IPS-20b (cell line): Measurements from ENCODE around the gene NAPSA.

Experiments used
- H3K27ac ChIP-seq: one replicate; pipeline ENCODE4 v1.5.1; 2013; ENCODE audit warnings: low read length
- H3K27me3 ChIP-seq: 2 replicates; pipeline ENCODE4 v1.6.1; 2013; ENCODE audit warnings: mild to moderate bottlenecking, low read length, inconsistent platforms; ENCODE audit not compliant: insufficient read depth
- H3K36me3 ChIP-seq: 2 replicates; pipeline ENCODE4 v1.6.1; 2013; ENCODE audit warnings: low read depth, mild to moderate bottlenecking, inconsistent platforms, low read length, moderate library complexity; ENCODE audit not compliant: insufficient read depth
- H3K4me1 ChIP-seq: 2 replicates; pipeline ENCODE4 v1.6.1; 2013; ENCODE audit warnings: mild to moderate bottlenecking, control low read depth, inconsistent platforms, low read length, moderate library complexity; ENCODE audit not compliant: insufficient read depth
- H3K4me3 ChIP-seq: 2 replicates; pipeline ENCODE4 v1.5.1; 2013; ENCODE audit warnings: mild to moderate bottlenecking, low read length, inconsistent platforms
- H3K9ac ChIP-seq: 2 replicates; pipeline ENCODE4 v1.6.1; 2013; ENCODE audit warnings: low read depth, mild to moderate bottlenecking, inconsistent platforms, low read length, moderate library complexity
- H3K9me3 ChIP-seq: 2 replicates; pipeline ENCODE4 v1.6.1; 2013; ENCODE audit warnings: mild to moderate bottlenecking, low read depth, low read length, inconsistent platforms; ENCODE audit not compliant: insufficient read depth

Gene NAPSA

DNA sequence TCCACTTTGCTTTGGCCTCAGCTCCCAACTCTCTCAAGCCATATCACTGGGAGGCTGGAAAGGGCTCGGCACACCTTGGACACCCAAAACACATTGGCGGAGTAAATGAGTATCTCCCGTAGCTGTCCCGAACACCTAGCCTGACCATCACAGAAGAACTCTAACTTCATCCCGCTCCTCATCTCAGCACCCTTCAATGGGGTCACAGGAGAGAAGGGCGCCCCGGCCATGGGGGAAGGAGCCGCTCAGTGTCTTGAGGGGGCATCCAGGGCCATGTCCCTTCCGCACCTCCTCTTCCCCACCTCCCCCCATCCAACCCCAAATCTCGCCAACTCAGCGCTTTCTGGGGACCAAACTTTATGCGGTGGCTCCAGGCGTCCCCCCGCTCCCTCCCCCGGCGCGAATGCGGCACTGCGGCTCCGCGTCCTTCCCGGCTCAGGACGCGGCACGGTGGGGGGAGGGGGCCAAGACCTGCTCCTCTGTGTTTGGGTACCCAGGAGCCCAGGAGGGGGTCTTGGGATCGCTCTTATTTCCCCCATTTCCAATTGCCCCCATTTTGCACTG, 39.3 kb downstream of the NAPSA start:
- Histone ChIP-seq H3K4me1 (no peaks in the 10 kb centered on the region), H3K27ac (no peak overlapping the region), H3K36me3 (no peaks in the 10 kb centered on the region), H3K4me3 (peak overlapping the region; percentile 58), H3K9me3 (peaks cover 20% of the 10 kb centered on the region), H3K27me3 (peaks cover 18% of the 10 kb centered on the region), H3K9ac (no peak overlapping the region)

DNA sequence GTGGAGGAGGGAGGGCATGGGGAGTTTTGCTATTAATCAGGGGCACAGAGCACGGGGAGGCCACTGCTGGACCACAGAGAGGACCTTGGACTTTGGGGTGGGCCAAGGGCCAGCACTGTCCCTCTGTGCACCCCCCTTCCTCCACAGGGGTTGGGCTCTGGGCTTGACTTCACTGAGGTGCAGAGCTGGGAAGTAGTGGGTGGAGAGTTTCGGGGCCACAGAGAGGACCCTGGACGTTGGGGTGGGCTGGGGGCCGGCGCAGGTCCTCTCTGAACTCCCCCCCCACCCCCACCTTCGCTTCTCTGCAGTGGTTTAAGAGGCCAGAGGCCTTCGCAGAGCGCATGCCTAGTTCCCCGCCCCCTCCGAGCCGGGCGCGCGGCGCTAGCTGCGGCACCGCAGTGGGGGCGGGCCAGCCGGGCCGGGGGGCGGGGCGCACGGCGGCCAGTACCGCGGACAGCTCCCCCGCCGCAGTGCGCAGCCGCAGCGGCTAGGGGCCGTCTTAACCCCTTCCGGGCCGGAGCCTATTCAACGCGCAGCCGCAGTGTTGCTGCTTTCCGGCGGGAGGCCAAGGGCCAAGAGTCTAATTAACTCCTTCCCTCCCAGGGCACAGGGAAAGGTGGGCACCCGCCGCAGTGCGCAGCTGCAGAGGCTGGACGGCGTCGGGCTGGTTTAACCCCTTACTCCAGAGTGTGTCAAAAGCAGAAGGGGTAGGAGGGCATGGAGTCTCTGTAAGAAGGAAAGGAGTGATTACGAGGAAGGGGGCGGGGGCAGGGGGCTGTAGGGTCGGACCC, 39.9 kb downstream of the NAPSA start:
- H3K36me3 ChIP-seq, result no peaks in the 10 kb centered on the region
- no peaks in the 10 kb centered on the region for H3K4me1 ChIP-seq
- peaks cover 18% of the 10 kb centered on the region for H3K27me3 ChIP-seq
- H3K9ac ChIP-seq, result no peak overlapping the region
- H3K27ac ChIP-seq, result no peak overlapping the region
- peak overlapping the region; percentile 58 for H3K4me3 ChIP-seq
- peaks cover 20% of the 10 kb centered on the region for H3K9me3 ChIP-seq

DNA sequence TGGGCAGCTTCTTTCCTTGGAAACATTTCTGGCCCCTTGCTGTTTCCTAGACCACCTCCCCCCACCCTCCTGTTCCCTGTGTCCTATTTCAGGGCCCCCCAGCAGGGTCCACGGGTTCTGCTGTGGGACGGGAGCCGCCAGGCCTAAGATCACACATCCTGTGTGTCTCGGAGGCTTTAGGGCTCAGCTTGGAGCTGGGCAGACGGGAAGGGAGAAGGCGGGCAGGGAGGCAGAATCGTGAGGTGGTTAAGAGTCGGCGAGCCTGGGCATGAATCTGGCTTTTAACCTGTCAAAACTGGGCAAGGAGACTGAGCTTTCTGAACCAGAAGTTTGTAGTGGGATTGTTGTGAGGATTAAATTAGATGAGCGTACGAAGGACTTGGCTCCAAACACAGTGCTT, 41.1 kb downstream of the NAPSA start:
- Histone ChIP-seq H3K4me1 (no peaks in the 10 kb centered on the region), H3K27ac (no peak overlapping the region), H3K9me3 (peaks cover 15% of the 10 kb centered on the region; the same call in 1 of the 2 replicates), H3K36me3 (no peaks in the 10 kb centered on the region), H3K27me3 (peaks cover 18% of the 10 kb centered on the region), H3K4me3 (no peak overlapping the region), H3K9ac (no peak overlapping the region)

DNA sequence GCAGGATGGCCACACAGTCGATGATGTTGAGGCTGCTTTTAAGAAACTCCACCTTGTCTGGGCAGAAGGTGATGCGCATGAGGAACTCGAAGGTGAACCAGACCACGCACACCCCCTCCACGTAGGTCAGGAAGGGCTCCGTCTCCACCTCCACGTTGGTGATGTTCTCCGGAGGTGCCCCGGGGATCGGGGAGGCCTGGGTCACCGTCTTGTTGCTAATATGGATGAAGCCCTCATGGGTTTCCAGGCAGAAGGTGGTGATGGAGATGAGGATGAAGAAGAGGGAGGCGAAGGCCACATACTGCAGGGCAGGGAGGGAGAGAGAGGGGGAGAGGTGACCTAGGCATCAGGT, 41.7 kb downstream of the NAPSA start:
- Histone ChIP-seq H3K27me3 (peaks cover 18% of the 10 kb centered on the region), H3K4me3 (no peak overlapping the region), H3K27ac (no peak overlapping the region), H3K9me3 (peaks cover 20% of the 10 kb centered on the region; the same call in 1 of the 2 replicates), H3K4me1 (no peaks in the 10 kb centered on the region), H3K36me3 (no peaks in the 10 kb centered on the region), H3K9ac (no peak overlapping the region)

DNA sequence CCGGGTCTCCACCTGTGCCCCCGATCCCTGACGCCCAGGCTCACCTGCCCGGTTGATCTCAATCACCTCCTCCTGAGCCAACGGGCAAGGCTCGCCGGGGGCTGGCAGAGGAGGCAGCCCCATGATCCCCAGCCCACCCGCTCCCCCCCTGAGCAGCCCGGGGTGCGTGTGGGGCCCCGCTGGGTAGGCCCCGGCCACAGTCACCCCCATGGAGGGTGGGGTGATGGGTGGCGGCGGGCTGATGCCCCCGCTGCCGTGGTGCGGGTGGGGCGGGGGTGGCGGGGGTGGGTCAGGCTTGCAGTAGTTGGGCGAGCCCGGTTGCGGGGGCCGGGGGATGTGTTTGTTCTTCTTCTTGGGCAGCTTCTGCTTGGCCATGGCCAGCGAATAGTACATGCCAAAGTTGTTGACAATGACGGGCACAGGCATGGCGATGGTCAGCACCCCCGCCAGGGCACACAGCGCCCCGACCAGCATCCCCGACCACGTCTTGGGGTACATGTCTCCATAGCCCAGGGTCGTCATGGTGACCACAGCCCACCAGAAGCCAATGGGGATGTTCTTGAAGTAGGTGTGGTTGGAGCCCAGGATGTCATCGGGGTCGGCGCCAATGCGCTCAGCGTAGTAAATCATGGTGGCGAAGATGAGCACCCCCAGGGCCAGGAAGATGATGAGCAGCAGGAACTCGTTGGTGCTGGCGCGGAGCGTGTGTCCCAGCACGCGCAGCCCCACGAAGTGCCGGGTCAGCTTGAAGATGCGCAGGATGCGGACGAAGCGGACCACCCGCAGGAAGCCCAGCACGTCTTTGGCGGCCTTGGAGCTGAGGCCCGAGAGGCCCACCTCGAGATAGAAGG, 42.3 kb downstream of the NAPSA start:
- Histone ChIP-seq H3K9me3 (peaks cover 25% of the 10 kb centered on the region; the same call in 1 of the 2 replicates), H3K27me3 (peaks cover 18% of the 10 kb centered on the region), H3K36me3 (no peaks in the 10 kb centered on the region), H3K4me3 (no peak overlapping the region), H3K9ac (no peak overlapping the region), H3K27ac (no peak overlapping the region), H3K4me1 (no peaks in the 10 kb centered on the region)

DNA sequence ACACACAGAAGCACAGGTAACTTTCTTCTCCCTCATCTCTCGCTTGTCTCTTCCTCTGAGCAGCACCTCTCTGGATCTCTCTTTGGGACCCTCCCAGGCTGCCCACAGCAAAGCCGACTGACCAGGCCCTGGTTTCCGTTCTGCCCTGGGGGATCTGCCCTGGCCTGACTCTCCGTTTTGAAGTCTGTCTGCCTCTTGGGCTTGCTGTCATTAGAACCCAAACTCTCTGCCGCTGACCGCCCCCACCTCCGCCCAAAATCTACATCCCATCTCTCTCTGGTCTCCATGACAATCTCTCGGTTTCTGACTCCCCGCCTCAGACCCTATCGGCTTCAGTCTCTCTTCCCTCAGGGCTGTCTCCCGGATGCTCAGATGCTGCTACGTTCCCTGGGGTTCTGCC, 43.2 kb downstream of the NAPSA start:
- no peaks in the 10 kb centered on the region for H3K4me1 ChIP-seq
- no peak overlapping the region for H3K4me3 ChIP-seq
- H3K27me3 ChIP-seq, result peaks cover 10% of the 10 kb centered on the region
- no peak overlapping the region for H3K27ac ChIP-seq
- no peaks in the 10 kb centered on the region for H3K36me3 ChIP-seq
- no peak overlapping the region for H3K9ac ChIP-seq
- H3K9me3 ChIP-seq, result peaks cover 24% of the 10 kb centered on the region; the same call in 1 of the 2 replicates

DNA sequence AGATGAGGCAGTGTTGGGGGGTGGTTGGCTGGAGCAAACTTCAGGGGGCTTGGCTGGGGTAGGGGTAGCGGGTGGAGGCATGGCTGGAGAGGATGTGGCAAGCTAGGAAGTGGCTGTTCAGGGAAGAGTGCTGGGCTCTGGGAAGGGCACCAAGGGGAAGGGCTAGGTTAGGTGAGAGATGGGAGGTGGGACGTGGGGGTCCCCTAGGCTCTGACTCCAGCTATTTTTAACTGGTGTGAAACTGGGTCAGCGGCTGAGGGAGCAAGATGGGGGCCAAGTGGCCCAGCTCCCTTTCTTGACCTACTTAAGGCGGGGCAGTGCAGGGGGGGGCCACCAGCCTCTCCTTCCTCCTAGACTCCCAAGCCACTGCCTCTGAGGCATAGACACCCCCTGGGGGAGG, 43.6 kb downstream of the NAPSA start:
- no peaks in the 10 kb centered on the region for H3K36me3 ChIP-seq
- H3K27me3 ChIP-seq, result peaks cover 6% of the 10 kb centered on the region
- no peak overlapping the region for H3K4me3 ChIP-seq
- no peak overlapping the region for H3K27ac ChIP-seq
- H3K9ac ChIP-seq, result no peak overlapping the region
- H3K9me3 ChIP-seq, result peaks cover 21% of the 10 kb centered on the region; the same call in 1 of the 2 replicates
- H3K4me1 ChIP-seq, result no peaks in the 10 kb centered on the region

DNA sequence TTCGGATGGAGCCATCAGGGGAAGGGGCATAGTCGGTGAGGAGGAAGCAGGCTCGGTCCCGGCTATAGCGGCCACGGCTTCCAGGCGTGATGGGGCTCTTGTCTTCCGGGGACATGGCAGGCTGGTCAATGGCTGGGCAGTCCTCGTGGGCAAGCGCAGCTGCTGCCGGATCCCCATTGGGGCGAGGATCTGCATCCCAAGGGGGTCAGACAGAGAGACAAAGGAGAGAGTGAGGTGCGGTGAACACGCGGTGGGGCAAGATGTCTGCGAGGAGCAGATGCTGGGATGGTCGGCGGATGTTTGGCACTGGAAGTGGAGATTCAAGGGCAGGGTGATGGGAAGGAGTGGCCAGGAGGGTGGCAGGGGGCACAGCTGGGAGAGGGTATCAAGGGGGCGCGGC, 44.8 kb downstream of the NAPSA start:
- no peak overlapping the region for H3K4me3 ChIP-seq
- H3K27ac ChIP-seq, result no peak overlapping the region
- H3K27me3 ChIP-seq, result no peaks in the 10 kb centered on the region
- no peak overlapping the region for H3K9ac ChIP-seq
- peaks cover 21% of the 10 kb centered on the region; the same call in 1 of the 2 replicates for H3K9me3 ChIP-seq
- no peaks in the 10 kb centered on the region for H3K4me1 ChIP-seq
- no peaks in the 10 kb centered on the region for H3K36me3 ChIP-seq

DNA sequence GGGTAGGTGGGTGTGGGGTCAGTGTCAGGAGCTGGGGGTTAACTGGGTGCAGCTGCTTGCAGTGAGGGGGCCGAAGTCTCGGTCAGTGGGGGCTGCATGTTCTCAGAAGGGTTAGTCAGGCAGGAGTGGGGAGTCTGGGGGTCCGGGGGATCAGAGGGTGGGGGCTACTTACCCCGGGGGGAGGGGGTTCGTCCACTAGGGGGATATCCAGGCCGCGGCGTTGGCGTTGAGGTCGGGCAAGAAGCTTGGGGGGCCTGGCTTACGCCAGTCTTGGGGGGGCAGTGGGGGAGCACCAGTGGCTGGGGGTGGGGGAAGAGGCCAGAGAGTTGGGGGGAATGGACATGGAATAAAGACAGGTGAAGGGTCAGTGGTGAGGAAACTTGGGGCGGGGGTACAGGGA, 45.4 kb downstream of the NAPSA start:
- peaks cover under 1% of the 10 kb centered on the region; the same call in 1 of the 2 replicates for H3K27me3 ChIP-seq
- no peak overlapping the region for H3K4me3 ChIP-seq
- H3K27ac ChIP-seq, result no peak overlapping the region
- no peaks in the 10 kb centered on the region for H3K4me1 ChIP-seq
- H3K9ac ChIP-seq, result no peak overlapping the region
- H3K36me3 ChIP-seq, result no peaks in the 10 kb centered on the region
- peaks cover 22% of the 10 kb centered on the region for H3K9me3 ChIP-seq

DNA sequence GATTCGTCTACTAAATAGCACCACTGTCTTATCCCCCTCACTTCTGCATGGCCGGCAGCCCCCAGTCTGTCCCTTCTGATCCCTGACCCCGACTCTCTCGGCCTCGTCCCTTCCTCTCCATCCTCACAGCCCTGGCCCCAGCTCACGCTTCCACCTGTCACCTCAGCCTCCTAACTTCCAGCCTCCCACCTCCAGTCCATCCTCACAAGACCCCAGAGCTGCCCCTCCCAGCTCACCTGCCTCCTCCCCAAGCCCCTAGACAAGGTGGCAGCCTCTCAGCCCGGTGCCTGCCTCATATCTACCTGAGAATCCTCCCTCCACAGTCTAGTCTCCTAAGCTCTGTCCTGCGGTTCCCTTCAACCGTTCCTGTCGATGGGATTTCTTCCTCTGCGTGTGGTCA, 46.3 kb downstream of the NAPSA start:
- H3K4me3 ChIP-seq, result no peak overlapping the region
- H3K9me3 ChIP-seq, result peaks cover 24% of the 10 kb centered on the region
- peaks cover 4% of the 10 kb centered on the region; the same call in 1 of the 2 replicates for H3K27me3 ChIP-seq
- no peak overlapping the region for H3K9ac ChIP-seq
- no peaks in the 10 kb centered on the region for H3K36me3 ChIP-seq
- H3K27ac ChIP-seq, result no peak overlapping the region
- no peaks in the 10 kb centered on the region for H3K4me1 ChIP-seq

DNA sequence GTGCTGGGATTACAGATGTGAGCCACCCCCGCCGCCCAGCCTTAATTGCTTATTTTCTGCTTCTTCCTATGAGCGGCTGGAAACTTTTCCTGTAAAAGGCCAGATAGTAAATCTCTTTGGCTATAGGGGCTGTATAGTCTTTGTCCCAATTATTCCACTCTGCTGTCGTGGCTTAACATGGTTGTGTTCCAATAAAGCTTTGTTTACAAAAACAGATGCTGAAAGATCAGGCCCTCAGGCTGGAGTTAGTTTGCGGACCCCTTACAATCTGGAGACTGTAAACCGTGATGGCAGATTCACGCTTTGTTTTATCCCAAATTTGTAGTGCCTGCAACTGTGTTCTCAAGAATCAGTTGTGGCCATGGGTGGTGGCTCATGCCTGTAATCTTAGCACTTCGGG, 47.0 kb downstream of the NAPSA start:
- Histone ChIP-seq H3K9ac (no peak overlapping the region), H3K27me3 (peaks cover 5% of the 10 kb centered on the region; the same call in 1 of the 2 replicates), H3K4me3 (no peak overlapping the region), H3K36me3 (no peaks in the 10 kb centered on the region), H3K27ac (no peak overlapping the region), H3K4me1 (no peaks in the 10 kb centered on the region), H3K9me3 (peaks cover 17% of the 10 kb centered on the region)
